ENCODE results near the gene HEMK1.

DNA sequence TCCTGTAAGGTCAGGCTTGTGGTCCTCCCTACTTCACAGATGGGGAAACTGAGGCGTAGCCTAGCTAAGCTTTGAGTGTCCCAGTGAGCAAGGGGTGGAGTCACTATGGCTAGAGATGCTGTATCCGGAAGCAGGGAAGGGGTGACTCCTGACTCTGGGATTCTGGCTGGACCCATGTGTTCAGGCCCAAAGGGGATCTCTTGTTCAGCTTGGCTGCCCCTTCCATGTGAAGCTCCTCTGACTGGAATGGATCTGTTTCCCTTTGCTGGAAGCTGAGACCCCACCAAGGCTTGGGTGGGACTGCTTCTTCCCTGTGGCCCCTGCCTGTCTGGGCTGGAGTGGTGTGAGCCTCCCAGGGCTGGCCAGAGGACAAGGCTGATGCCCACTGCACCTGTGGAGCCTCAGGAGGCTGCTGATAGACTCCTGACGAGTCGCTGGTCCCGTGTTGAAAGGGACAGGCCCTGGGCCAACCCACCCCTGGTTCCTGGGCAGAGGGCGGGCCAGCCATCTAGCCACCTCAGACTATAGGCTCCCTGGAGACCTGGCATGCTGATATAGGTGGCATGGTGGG is 48.7 kb downstream of the HEMK1 start:
- TF ChIP-seq CTCF (IDR thresholded peaks at IDR 0.05) (no peak), EZH2 (IDR thresholded peaks at IDR 0.05; ENCODE audit: borderline replicate concordance, insufficient read depth, low read depth, low read length, poor library complexity, severe bottlenecking) (no peak)

Data from B cell (primary cell).